Peyer's patch (tissue), 4 donors: ENCODE results near the gene MYO1D. TPM values are rescaled to one million over a fixed set of nuclear protein-coding genes. Genes with fewer than 3 reads are reported as not detected.

Source experiments
- DNase-seq, 3 donors: peaks; one replicate each; pipeline ENCODE4 v3.0.0-alpha.2; 2017 to 2019
- H3K27ac ChIP-seq, 4 donors: fragments of 200-600 bp; sonication (generic); one replicate each; pipeline ENCODE4 v1.5.1; 2016 to 2019
- H3K27me3 ChIP-seq, 2 donors: fragments of 200-600 bp; sonication (generic); one replicate each; pipeline ENCODE4 v1.5.1; 2019
- H3K36me3 ChIP-seq, 3 donors: fragments of 200-600 bp; sonication (generic); one replicate each; pipeline ENCODE4 v1.5.1; 2016 to 2019
- H3K4me1 ChIP-seq, 4 donors: fragments of 200-600 bp; sonication (generic); one replicate each; pipeline ENCODE4 v1.5.1; 2016 to 2019
- H3K4me3 ChIP-seq, 4 donors: fragments of 200-600 bp; sonication (generic); 1 replicate in 3 of 4; 2 replicates in 1 of 4; pipeline ENCODE4 v1.5.1; 2016 to 2019; ENCODE audit warnings: mild to moderate bottlenecking in 1 of 4
- H3K9me3 ChIP-seq, 4 donors: fragments of 200-600 bp; sonication (generic); one replicate each; pipeline ENCODE4 v1.5.1; 2016 to 2019; ENCODE audit warnings: mild to moderate bottlenecking in 1 of 4
- CTCF ChIP-seq, 6 experiments: fragments of 450-650 bp in 4 of 6; fragments of 200-600 bp in 2 of 6; sonication (generic) in 1 of 6; IDR thresholded peaks; one replicate each; pipeline ENCODE4 v1.5.1; 2017 to 2019; ENCODE audit warnings: antibody characterized with exemption in 6 of 6, mild to moderate bottlenecking in 3 of 6, moderate library complexity in 1 of 6
- POLR2A ChIP-seq, 2 donors: fragments of 450-650 bp; IDR thresholded peaks; one replicate each; pipeline ENCODE4 v1.5.1; 2017; ENCODE audit warnings: antibody characterized with exemption in 2 of 2, mild to moderate bottlenecking in 2 of 2, moderate library complexity in 2 of 2
- total RNA-seq, 4 donors: library from RNA; depleted of rRNA; stranded (reverse); fragments of >200 nt; gene quantifications; one replicate each; pipeline ENCODE4 v1.1.0, GENCODE V29; 2016

MYO1D gene
- total RNA-seq, 4 donors from 2014 or later = 148 to 340 (median 328) TPM

- H3K36me3 ChIP-seq = no peaks in the 10 kb centered on the region
- DNase-seq = peak in 2 of 3 donors; percentile 66 to 72
- H3K9me3 ChIP-seq = no peaks in the 10 kb centered on the region
- peak overlapping the region in 2 of 4 donors; percentile 18 to 20 for H3K4me3 ChIP-seq
- peaks cover 0 to 9% (median 2%) of the 10 kb centered on the region in 4 donors for H3K4me1 ChIP-seq
- TF ChIP-seq CTCF (IDR thresholded peaks at IDR 0.05) = peak in 1 of 6 experiments; percentile 4
- TF ChIP-seq POLR2A (IDR thresholded peaks at IDR 0.05) = no peak
- no peaks in the 10 kb centered on the region for H3K27me3 ChIP-seq
- peak overlapping the region in 3 of 4 donors; percentile 50 to 83 (median 80) for H3K27ac ChIP-seq
Observed at GRCh38 chr17:32794533-32795246, 82.2 kb downstream of the MYO1D start.

- Histone ChIP-seq H3K4me1 (peaks cover 0 to 9% (median 2%) of the 10 kb centered on the region in 4 donors), H3K4me3 (no peak overlapping the region), H3K27me3 (no peaks in the 10 kb centered on the region), H3K9me3 (no peaks in the 10 kb centered on the region), H3K27ac (peak overlapping the region in 1 of 4 donors; percentile 83), H3K36me3 (no peaks in the 10 kb centered on the region)
- TF ChIP-seq POLR2A (IDR thresholded peaks at IDR 0.05) = no peak
- no peak for TF ChIP-seq CTCF (IDR thresholded peaks at IDR 0.05)
- no peak for DNase-seq
Observed at GRCh38 chr17:32793841-32794240, 83.1 kb downstream of the MYO1D start.

- H3K27me3 ChIP-seq = no peaks in the 10 kb centered on the region
- H3K27ac ChIP-seq = no peak overlapping the region
- no peaks in the 10 kb centered on the region for H3K36me3 ChIP-seq
- H3K9me3 ChIP-seq = no peaks in the 10 kb centered on the region
- TF ChIP-seq POLR2A (IDR thresholded peaks at IDR 0.05) (no peak), CTCF (IDR thresholded peaks at IDR 0.05) (no peak)
- no peak overlapping the region for H3K4me3 ChIP-seq
- DNase-seq = no peak
- peaks cover 0 to 9% (median 2%) of the 10 kb centered on the region in 4 donors for H3K4me1 ChIP-seq
Observed at GRCh38 chr17:32792207-32792606, 84.7 kb downstream of the MYO1D start.

- Histone ChIP-seq H3K9me3 (no peaks in the 10 kb centered on the region), H3K4me1 (peaks cover 0 to 7% (median 0%) of the 10 kb centered on the region in 4 donors), H3K27me3 (no peaks in the 10 kb centered on the region), H3K4me3 (no peak overlapping the region), H3K27ac (no peak overlapping the region), H3K36me3 (no peaks in the 10 kb centered on the region)
- TF ChIP-seq CTCF (IDR thresholded peaks at IDR 0.05) (no peak), POLR2A (IDR thresholded peaks at IDR 0.05) (no peak)
- DNase-seq = no peak
Observed at GRCh38 chr17:32786169-32786568, 90.8 kb downstream of the MYO1D start.

GRCh38 chr17:32784113-32784512 lies 92.8 kb downstream of the MYO1D start:
- TF ChIP-seq CTCF (IDR thresholded peaks at IDR 0.05) = no peak
- no peak for TF ChIP-seq POLR2A (IDR thresholded peaks at IDR 0.05)
- Histone ChIP-seq H3K4me1 (peaks cover 0 to 7% (median 0%) of the 10 kb centered on the region in 4 donors), H3K27me3 (no peaks in the 10 kb centered on the region), H3K36me3 (no peaks in the 10 kb centered on the region), H3K27ac (peak overlapping the region in 3 of 4 donors; percentile 11 to 76 (median 12)), H3K9me3 (no peaks in the 10 kb centered on the region), H3K4me3 (no peak overlapping the region)
- DNase-seq = no peak
